Heart left ventricle (tissue), 16 donors: ENCODE measurements around the gene SORBS2. TPM values are rescaled to one million over a fixed set of nuclear protein-coding genes. Genes with fewer than 3 reads are reported as not detected.

Experiments
- ATAC-seq, 4 donors: fragments of 200-7000 bp; cut with Tn5 transposase; one replicate each; pipeline ENCODE4 v1.9.1; 2020 to 2022; ENCODE audit warnings: moderate library complexity in 4 of 4, mild to moderate bottlenecking in 3 of 4, moderate number of reproducible peaks in 1 of 4
- DNase-seq, 5 donors: peaks; one replicate each; pipeline ENCODE4 v3.0.0-alpha.2; 2020
- H3K27ac ChIP-seq, 12 donors: fragments of 200-600 bp; sonication (generic) in 4 of 12; one replicate each; pipeline versions ENCODE4 v1.5.0 to v1.8.0; 2016 to 2022; ENCODE audit warnings: mild to moderate bottlenecking in 2 of 12
- H3K27me3 ChIP-seq, 9 donors: fragments of 200-600 bp; sonication (generic) in 2 of 9; one replicate each; pipeline versions ENCODE4 v1.5.1 to v1.8.0; 2016 to 2022; ENCODE audit warnings: mild to moderate bottlenecking in 3 of 9
- H3K36me3 ChIP-seq, 9 donors: fragments of 200-600 bp; sonication (generic) in 2 of 9; one replicate each; pipeline versions ENCODE4 v1.5.0 to v1.8.0; 2018 to 2022; ENCODE audit warnings: mild to moderate bottlenecking in 2 of 9
- H3K4me1 ChIP-seq, 12 donors: fragments of 200-600 bp; sonication (generic) in 4 of 12; one replicate each; pipeline versions ENCODE4 v1.5.0 to v1.8.0; 2016 to 2022; ENCODE audit warnings: mild to moderate bottlenecking in 3 of 12
- H3K4me3 ChIP-seq, 12 donors: fragments of 200-600 bp; sonication (generic) in 4 of 12; one replicate each; pipeline versions ENCODE4 v1.5.0 to v1.8.0; 2017 to 2022; ENCODE audit warnings: mild to moderate bottlenecking in 9 of 12, moderate library complexity in 4 of 12
- H3K9me3 ChIP-seq, 12 donors: fragments of 200-600 bp; sonication (generic) in 4 of 12; one replicate each; pipeline versions ENCODE4 v1.5.0 to v1.8.0; 2016 to 2022; ENCODE audit warnings: mild to moderate bottlenecking in 1 of 12
- POLR2A ChIP-seq, 2 donors: fragments of 450-650 bp; IDR thresholded peaks; one replicate each; pipeline ENCODE4 v1.6.1; 2017; ENCODE audit warnings: antibody characterized with exemption in 2 of 2, mild to moderate bottlenecking in 2 of 2, moderate library complexity in 2 of 2
- WGBS, 4 donors: extraction: QIAGEN DNeasy Blood & Tissue Kit in 2 of 4; methylation state at CpG; one replicate each; pipeline versions ENCODE4 v1.1.5 to v1.1.7; 2013 to 2018; 5-methylcytosine and 5-hydroxymethylcytosine counted together
- intact Hi-C, 10 donors: fragments of 100-400 bp; cut with DNase I; formaldehyde crosslinking; loops; one replicate each; pipeline versions ENCODE4 v1.11.1 to v1.14.2; 2022
- polyA plus RNA-seq, 2 donors: library from polyadenylated mRNA; stranded (reverse); fragments of 200-250 nt; gene quantifications; one replicate each; pipeline ENCODE4 v1.2.3, GENCODE V29; 2013
- total RNA-seq, 9 donors: library from RNA; depleted of rRNA in 2 of 9; stranded (reverse); fragments of >200 nt in 2 of 9; fragmentation: NEBNext Ultra II Directional in 3 of 9; extraction: Animal tissue kit (Norgen Biotek cat#: 25700) in 3 of 9; gene quantifications; one replicate each; pipeline versions ENCODE4 v1.1.0 to v1.2.4, GENCODE V29; 2016 to 2023
- TF ChIP-seq, protein P1 (sequence below), 12 donors: fragments of 200-600 bp; sonication (generic) in 4 of 12; IDR thresholded peaks; one replicate each; pipeline versions ENCODE4 v1.5.0 to v1.8.0; 2018 to 2022; ENCODE audit warnings: antibody characterized with exemption in 12 of 12, mild to moderate bottlenecking in 5 of 12
- donor health status: ischemic (EF 13 %, LVEDD 7.1; RV severe dilation, severe dysfunction).
- donor health status: healthy with polysubstance abuse.
- donor health status: DM: no; HTN: yes; CAD: no.
- donor health status: DM: no; HTN: no; CAD: no.
- donor health status: ischemic (EF 25% LVEDD 6.9; RV normal size, moderate dysfunction).
- donor health status: ischemic (EF 25% LVEDD 5.7; RV mildly dilated, moderate dysfunction).
- donor health status: healthy.
- donor health status: DM: yes; HTN: yes; CAD: no.
- donor health status: ischemic (EF 35%, LVEDD 5.7; RV mildly dilated, moderate dysfunction).
- donor health status: nonischemic (EF 11% LVEDD 7.7; RV severe dilation, severe dysfunction).
- donor health status: DM: yes; HTN: yes; CAD: no.
- donor health status: PGD.
- donor health status: ischemic (EF 29% LVEDD 5.4; RV normal size, mild dysfunction).
- donor health status: nonischemic (EF 23%, LVEDD 6.1; RV moderate dilation, normal function).

Gene SORBS2
- total and polyA plus RNA-seq, 11 donors: 254 to 2,158 (median 1,369) TPM

DNA sequence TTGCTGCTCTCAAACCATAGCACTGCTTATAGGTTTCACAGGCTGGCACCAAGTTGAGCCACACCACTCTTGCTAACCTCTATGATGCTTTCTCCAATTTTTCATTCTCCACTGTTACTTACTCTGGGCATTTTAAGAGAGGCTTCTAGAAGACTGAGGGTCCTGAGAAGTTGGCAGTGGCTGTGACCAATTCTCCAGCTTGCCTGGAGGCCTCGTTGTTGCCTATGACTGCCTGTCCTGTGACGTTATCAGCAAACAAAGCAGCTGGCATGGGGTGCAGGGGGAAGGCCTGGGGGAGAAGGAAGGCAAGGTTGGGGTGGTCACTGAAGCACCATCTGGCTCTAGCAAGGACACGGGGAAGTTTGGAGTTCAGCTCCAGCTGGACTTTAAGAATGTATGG lies 246.3 kb downstream of the SORBS2 start:
- H3K4me3 ChIP-seq: no peak overlapping the region
- ATAC-seq (no peak), DNase-seq (no peak)
- WGBS, 4 donors: 67 to 72% (median 70%) methylated on average over 3 of the region's 3 CpGs
- peaks cover 0 to 11% (median 0%) of the 10 kb centered on the region in 12 donors for H3K9me3 ChIP-seq
- TF ChIP-seq POLR2A (IDR thresholded peaks at IDR 0.05): no peak
- TF ChIP-seq, protein P1, sequence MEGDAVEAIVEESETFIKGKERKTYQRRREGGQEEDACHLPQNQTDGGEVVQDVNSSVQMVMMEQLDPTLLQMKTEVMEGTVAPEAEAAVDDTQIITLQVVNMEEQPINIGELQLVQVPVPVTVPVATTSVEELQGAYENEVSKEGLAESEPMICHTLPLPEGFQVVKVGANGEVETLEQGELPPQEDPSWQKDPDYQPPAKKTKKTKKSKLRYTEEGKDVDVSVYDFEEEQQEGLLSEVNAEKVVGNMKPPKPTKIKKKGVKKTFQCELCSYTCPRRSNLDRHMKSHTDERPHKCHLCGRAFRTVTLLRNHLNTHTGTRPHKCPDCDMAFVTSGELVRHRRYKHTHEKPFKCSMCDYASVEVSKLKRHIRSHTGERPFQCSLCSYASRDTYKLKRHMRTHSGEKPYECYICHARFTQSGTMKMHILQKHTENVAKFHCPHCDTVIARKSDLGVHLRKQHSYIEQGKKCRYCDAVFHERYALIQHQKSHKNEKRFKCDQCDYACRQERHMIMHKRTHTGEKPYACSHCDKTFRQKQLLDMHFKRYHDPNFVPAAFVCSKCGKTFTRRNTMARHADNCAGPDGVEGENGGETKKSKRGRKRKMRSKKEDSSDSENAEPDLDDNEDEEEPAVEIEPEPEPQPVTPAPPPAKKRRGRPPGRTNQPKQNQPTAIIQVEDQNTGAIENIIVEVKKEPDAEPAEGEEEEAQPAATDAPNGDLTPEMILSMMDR (IDR thresholded peaks at IDR 0.05): no peak
- H3K36me3 ChIP-seq: no peaks in the 10 kb centered on the region
- peaks cover 3 to 55% (median 25%) of the 10 kb centered on the region in 12 donors for H3K4me1 ChIP-seq
- intact Hi-C loops: loop anchor here in 7 of 10 donors (2.0 to 5.0 kb wide), 2 partner anchors 31 to 33 kb away; partner anchors contain the start of gene PDLIM3 (in 6 of the 7)
- peak overlapping the region; percentile 83 to 98 (median 90) for H3K27ac ChIP-seq
- no peaks in the 10 kb centered on the region for H3K27me3 ChIP-seq

- TF ChIP-seq POLR2A (IDR thresholded peaks at IDR 0.05): no peak
- TF ChIP-seq, protein P1 (IDR thresholded peaks at IDR 0.05): no peak
- 85 to 92% (median 88%) methylated on average over 3 of the region's 3 CpGs for WGBS, 4 donors
- intact Hi-C loops: no loop called here
- DNase-seq (no peak), ATAC-seq (no peak)
- Histone ChIP-seq H3K27me3 (no peaks in the 10 kb centered on the region), H3K4me3 (no peak overlapping the region), H3K4me1 (peaks cover 3 to 45% (median 25%) of the 10 kb centered on the region in 12 donors), H3K36me3 (no peaks in the 10 kb centered on the region), H3K9me3 (peaks cover 0 to 11% (median 0%) of the 10 kb centered on the region in 12 donors), H3K27ac (peak overlapping the region in 1 of 12 donors; percentile 88)
Measured at GRCh38 chr4:185564349-185564748, 247.6 kb downstream of the SORBS2 start.

DNA sequence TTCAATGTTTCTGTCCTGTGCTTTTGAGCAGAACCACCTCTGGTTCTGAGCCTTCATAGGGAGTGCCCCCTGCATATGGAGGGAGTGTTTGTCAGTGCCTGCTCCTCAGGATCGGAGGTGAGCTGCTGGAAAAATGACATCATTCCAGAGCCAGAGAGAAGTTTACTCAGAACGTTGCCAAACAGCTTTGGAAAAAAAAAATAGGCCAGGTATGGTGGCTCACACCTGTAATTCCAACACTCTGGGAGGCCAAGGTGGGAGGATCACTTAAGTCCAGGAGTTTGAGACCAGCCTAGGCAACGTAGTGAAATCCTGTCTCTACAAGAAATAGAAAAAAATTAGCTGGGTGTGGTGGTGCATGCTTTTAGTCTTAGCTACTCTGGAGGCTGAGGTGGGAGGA lies 249.5 kb downstream of the SORBS2 start:
- Histone ChIP-seq H3K9me3 (peaks cover 0 to 11% (median 0%) of the 10 kb centered on the region in 12 donors), H3K27me3 (no peaks in the 10 kb centered on the region), H3K27ac (no peak overlapping the region), H3K4me3 (no peak overlapping the region), H3K36me3 (no peaks in the 10 kb centered on the region), H3K4me1 (peaks cover 0 to 28% (median 14%) of the 10 kb centered on the region in 12 donors)
- no peak for DNase-seq
- intact Hi-C loops: no loop called here
- ATAC-seq: no peak
- 80 to 91% (median 84%) methylated on average over 3 of the region's 3 CpGs for WGBS, 4 donors
- TF ChIP-seq, protein P1 (IDR thresholded peaks at IDR 0.05): no peak
- TF ChIP-seq POLR2A (IDR thresholded peaks at IDR 0.05): no peak

GRCh38 chr4:185560316-185560715 lies 251.7 kb downstream of the SORBS2 start:
- ATAC-seq: no peak
- WGBS, 4 donors: 90 to 98% (median 96%) methylated on average over 5 of the region's 5 CpGs
- Histone ChIP-seq H3K9me3 (peaks cover 0 to 19% (median 0%) of the 10 kb centered on the region in 12 donors), H3K27me3 (no peaks in the 10 kb centered on the region), H3K4me3 (no peak overlapping the region), H3K27ac (peak overlapping the region in 3 of 12 donors; percentile 8 to 51 (median 29)), H3K4me1 (peaks cover 0 to 10% (median 2%) of the 10 kb centered on the region in 12 donors), H3K36me3 (no peaks in the 10 kb centered on the region)
- intact Hi-C loops: no loop called here
- no peak for DNase-seq
- TF ChIP-seq POLR2A (IDR thresholded peaks at IDR 0.05): no peak
- TF ChIP-seq, protein P1 (IDR thresholded peaks at IDR 0.05): no peak
